Measurements from ENCODE around the gene OPALIN.

The OPALIN gene

DNA sequence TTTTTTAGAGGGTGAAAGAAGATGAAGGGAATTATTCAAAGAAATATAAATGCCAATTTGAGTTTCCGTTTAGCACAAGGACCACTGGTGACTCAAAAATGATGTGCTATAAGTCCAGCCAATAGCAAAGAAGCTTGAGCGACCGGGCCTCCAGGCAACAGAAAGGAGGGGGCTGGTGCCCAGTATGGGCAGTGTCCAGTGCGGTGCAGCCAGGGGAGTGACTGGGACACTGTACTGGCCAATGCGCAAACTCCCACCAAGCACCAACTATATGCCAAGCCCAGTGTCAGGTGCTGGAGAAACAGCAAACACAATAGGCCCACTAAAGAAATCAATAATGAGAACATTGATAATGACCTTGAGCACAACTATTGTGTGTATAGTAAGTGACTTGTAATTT, 10.2 kb upstream of the OPALIN start:
- Histone ChIP-seq H3K4me3 (ENCODE audit: low read length) (no peak overlapping the region), H3K36me3 (ENCODE audit: insufficient read depth, low read length) (no peaks in the 10 kb centered on the region), H3K27me3 (ENCODE audit: insufficient read depth, low read length) (peaks cover 4% of the 10 kb centered on the region), H3K9me3 (ENCODE audit: low read length) (no peaks in the 10 kb centered on the region), H3K4me1 (ENCODE audit: insufficient read depth, low read length) (no peaks in the 10 kb centered on the region), H2AFZ (ENCODE audit: low read depth, low read length) (no peak overlapping the region)

DNA sequence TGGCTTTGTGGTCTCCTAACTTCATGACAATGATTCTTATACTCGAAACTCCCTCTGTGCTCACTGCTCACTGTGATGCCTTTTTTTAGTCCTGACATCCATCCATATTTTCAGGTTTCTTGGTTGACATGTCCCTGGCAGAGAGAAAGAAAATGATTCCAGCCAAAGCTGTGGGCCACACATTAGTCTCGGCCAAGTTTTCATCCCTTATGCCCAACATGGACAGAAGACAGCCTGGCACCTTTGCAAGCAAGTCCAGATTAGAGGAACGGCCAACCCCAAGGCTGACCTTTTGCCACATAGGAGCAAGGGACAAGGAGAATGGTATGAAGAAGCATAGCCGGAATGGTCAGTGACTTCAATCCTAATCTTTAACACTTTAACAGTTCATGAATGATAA, 8.7 kb upstream of the OPALIN start:
- no peak overlapping the region for H2AFZ ChIP-seq (ENCODE audit: low read depth, low read length)
- no peaks in the 10 kb centered on the region for H3K36me3 ChIP-seq (ENCODE audit: insufficient read depth, low read length)
- no peak overlapping the region for H3K4me3 ChIP-seq (ENCODE audit: low read length)

DNA sequence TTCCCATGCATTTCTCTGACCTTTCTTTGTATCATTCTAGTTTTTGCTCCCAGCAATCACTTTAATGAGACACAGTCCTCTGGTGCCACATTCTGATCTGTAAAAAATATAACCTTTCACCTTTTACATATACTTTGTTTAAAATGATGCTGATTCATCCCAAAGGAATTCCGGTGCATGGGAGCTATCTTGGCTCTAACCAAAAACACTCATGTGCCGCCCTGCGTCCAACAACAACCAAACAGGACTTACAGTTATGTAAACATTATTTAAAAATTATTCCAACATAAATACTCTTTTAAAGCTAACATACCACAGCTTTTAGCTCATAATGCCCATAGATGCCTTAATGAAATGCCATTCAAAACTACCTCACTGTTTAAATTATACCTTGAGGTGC, 7.7 kb upstream of the OPALIN start:
- no peaks in the 10 kb centered on the region for H3K9me3 ChIP-seq (ENCODE audit: low read length)
- no peak overlapping the region for H2AFZ ChIP-seq (ENCODE audit: low read depth, low read length)
- no peaks in the 10 kb centered on the region for H3K36me3 ChIP-seq (ENCODE audit: insufficient read depth, low read length)
- H3K4me3 ChIP-seq (ENCODE audit: low read length), result no peak overlapping the region
- H3K27me3 ChIP-seq (ENCODE audit: insufficient read depth, low read length), result peaks cover 3% of the 10 kb centered on the region
- H3K4me1 ChIP-seq (ENCODE audit: insufficient read depth, low read length), result no peaks in the 10 kb centered on the region

More for the DNA sequence above, 8.7 kb upstream of the OPALIN start:
- Histone ChIP-seq H3K27me3 (ENCODE audit: insufficient read depth, low read length) (peaks cover 3% of the 10 kb centered on the region), H3K9me3 (ENCODE audit: low read length) (no peaks in the 10 kb centered on the region), H3K4me1 (ENCODE audit: insufficient read depth, low read length) (no peaks in the 10 kb centered on the region)

DNA sequence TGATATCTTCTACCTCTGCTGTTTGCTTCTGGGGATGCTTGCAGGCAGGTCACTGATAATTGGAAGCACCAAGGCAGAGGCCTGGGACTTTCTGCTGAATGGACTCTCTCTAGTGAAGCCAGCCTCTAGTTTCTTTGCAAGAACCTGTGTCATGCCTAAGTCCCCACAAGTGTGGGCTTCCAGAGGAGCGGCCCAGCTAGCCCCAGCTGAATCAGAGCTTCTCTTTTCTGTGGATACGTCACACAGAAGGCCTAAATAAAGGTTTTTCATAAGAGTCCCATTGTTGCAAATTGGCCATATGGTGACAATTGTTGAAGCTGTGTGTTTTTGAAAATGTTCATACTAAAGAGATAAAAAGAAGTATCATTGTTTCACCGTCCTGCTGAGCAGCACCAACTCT, 6.8 kb upstream of the OPALIN start:
- Histone ChIP-seq H3K4me1 (ENCODE audit: insufficient read depth, low read length) (no peaks in the 10 kb centered on the region), H2AFZ (ENCODE audit: low read depth, low read length) (no peak overlapping the region), H3K27me3 (ENCODE audit: insufficient read depth, low read length) (peaks cover 3% of the 10 kb centered on the region), H3K36me3 (ENCODE audit: insufficient read depth, low read length) (no peaks in the 10 kb centered on the region), H3K9me3 (ENCODE audit: low read length) (no peaks in the 10 kb centered on the region), H3K4me3 (ENCODE audit: low read length) (no peak overlapping the region)

GRCh38 chr10:96360766-96361165, 2.0 kb upstream of the OPALIN start:
- no peak overlapping the region for H2AFZ ChIP-seq (ENCODE audit: low read depth, low read length)
- no peaks in the 10 kb centered on the region for H3K9me3 ChIP-seq (ENCODE audit: low read length)
- peaks cover 2% of the 10 kb centered on the region for H3K27me3 ChIP-seq (ENCODE audit: insufficient read depth, low read length)
- H3K4me1 ChIP-seq (ENCODE audit: insufficient read depth, low read length), result no peaks in the 10 kb centered on the region
- no peak overlapping the region for H3K4me3 ChIP-seq (ENCODE audit: low read length)
- no peaks in the 10 kb centered on the region for H3K36me3 ChIP-seq (ENCODE audit: insufficient read depth, low read length)

GRCh38 chr10:96360331-96360730, 1.5 kb upstream of the OPALIN start:
- Histone ChIP-seq H2AFZ (ENCODE audit: low read depth, low read length) (no peak overlapping the region), H3K36me3 (ENCODE audit: insufficient read depth, low read length) (no peaks in the 10 kb centered on the region), H3K4me3 (ENCODE audit: low read length) (no peak overlapping the region), H3K9me3 (ENCODE audit: low read length) (no peaks in the 10 kb centered on the region), H3K27me3 (ENCODE audit: insufficient read depth, low read length) (peaks cover 2% of the 10 kb centered on the region), H3K4me1 (ENCODE audit: insufficient read depth, low read length) (no peaks in the 10 kb centered on the region)

- Histone ChIP-seq H3K36me3 (ENCODE audit: insufficient read depth, low read length) (no peaks in the 10 kb centered on the region), H3K4me3 (ENCODE audit: low read length) (no peak overlapping the region), H3K9me3 (ENCODE audit: low read length) (no peaks in the 10 kb centered on the region), H2AFZ (ENCODE audit: low read depth, low read length) (no peak overlapping the region), H3K27me3 (ENCODE audit: insufficient read depth, low read length) (peaks cover 2% of the 10 kb centered on the region), H3K4me1 (ENCODE audit: insufficient read depth, low read length) (no peaks in the 10 kb centered on the region)
Observed at GRCh38 chr10:96359616-96360015, 814 bp upstream of the OPALIN start.

- peaks cover 2% of the 10 kb centered on the region for H3K27me3 ChIP-seq (ENCODE audit: insufficient read depth, low read length)
- H3K4me1 ChIP-seq (ENCODE audit: insufficient read depth, low read length), result no peaks in the 10 kb centered on the region
- H2AFZ ChIP-seq (ENCODE audit: low read depth, low read length), result no peak overlapping the region
- H3K36me3 ChIP-seq (ENCODE audit: insufficient read depth, low read length), result no peaks in the 10 kb centered on the region
- no peak overlapping the region for H3K4me3 ChIP-seq (ENCODE audit: low read length)
- H3K9me3 ChIP-seq (ENCODE audit: low read length), result no peaks in the 10 kb centered on the region
Observed at GRCh38 chr10:96357038-96357620, 1.7 kb downstream of the OPALIN start.

DNA sequence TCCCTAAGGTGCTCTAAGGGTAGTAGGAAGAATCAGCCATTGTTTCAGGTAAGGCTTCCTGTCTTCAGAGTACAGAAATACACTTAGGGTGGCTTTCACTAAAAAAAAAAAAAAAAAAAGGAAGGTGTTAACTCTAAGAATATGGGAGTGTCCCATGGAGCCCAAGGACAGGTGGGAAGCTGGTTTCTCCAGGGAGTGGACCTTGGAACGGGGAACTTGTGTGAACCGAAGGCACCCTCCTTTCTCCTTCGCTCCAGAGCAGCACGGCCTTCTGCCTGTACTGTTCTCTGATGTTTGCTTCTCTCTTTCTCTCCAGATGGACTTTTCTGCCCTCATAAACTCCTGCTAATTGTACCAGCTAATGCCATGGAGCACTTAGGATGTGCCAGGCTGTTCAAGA, 6.2 kb downstream of the OPALIN start:
- H3K4me1 ChIP-seq (ENCODE audit: insufficient read depth, low read length), result no peaks in the 10 kb centered on the region
- H3K36me3 ChIP-seq (ENCODE audit: insufficient read depth, low read length), result no peaks in the 10 kb centered on the region
- no peak overlapping the region for H2AFZ ChIP-seq (ENCODE audit: low read depth, low read length)
- peaks cover 2% of the 10 kb centered on the region for H3K27me3 ChIP-seq (ENCODE audit: insufficient read depth, low read length)
- no peaks in the 10 kb centered on the region for H3K9me3 ChIP-seq (ENCODE audit: low read length)
- no peak overlapping the region for H3K4me3 ChIP-seq (ENCODE audit: low read length)

DNA sequence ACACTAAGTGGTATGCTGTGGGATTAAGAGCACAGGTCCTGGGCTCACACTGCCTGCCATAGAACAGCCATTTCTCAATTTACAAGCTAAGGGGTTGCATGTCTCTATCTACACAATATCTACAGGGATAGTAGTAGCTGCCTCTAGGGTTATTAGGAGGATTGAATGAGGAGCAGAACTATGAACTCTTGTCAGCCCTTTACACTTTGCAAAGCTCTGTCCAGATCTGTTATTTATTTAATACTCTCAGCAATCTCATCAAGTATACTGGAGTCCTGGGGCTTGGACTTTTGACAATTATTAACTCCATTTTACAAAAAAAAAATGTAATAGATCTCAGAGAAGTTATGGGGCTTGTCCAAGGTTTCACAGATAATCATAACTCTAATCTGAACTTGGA, 6.8 kb downstream of the OPALIN start:
- no peaks in the 10 kb centered on the region for H3K36me3 ChIP-seq (ENCODE audit: insufficient read depth, low read length)
- H3K4me3 ChIP-seq (ENCODE audit: low read length), result no peak overlapping the region
- no peaks in the 10 kb centered on the region for H3K4me1 ChIP-seq (ENCODE audit: insufficient read depth, low read length)
- peaks cover 2% of the 10 kb centered on the region for H3K27me3 ChIP-seq (ENCODE audit: insufficient read depth, low read length)
- no peaks in the 10 kb centered on the region for H3K9me3 ChIP-seq (ENCODE audit: low read length)
- H2AFZ ChIP-seq (ENCODE audit: low read depth, low read length), result no peak overlapping the region

DNA sequence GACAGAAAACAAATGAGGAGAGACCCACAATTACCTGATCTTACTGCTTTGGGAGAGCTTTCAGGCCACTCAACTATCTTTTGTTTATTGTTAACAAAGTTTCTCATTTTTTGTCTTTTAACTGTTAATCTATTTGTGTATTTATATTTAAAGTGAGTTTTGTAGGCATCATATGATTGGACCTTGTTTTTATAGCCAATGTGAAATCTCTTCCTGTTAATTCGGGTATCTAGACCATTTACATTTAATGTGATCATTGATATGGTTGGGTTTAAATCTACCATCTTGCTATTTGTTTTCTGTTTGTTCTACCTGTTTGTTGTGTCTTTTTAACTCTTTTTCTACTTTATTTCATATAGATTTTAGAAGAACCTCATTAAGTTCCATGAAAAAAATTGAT, 12.5 kb downstream of the OPALIN start:
- peaks cover 3% of the 10 kb centered on the region for H3K9me3 ChIP-seq (ENCODE audit: low read length)
- H3K36me3 ChIP-seq (ENCODE audit: insufficient read depth, low read length), result no peaks in the 10 kb centered on the region
- no peak overlapping the region for H3K4me3 ChIP-seq (ENCODE audit: low read length)
- no peaks in the 10 kb centered on the region for H3K4me1 ChIP-seq (ENCODE audit: insufficient read depth, low read length)
- H2AFZ ChIP-seq (ENCODE audit: low read depth, low read length), result no peak overlapping the region
- no peaks in the 10 kb centered on the region for H3K27me3 ChIP-seq (ENCODE audit: insufficient read depth, low read length)

- H2AFZ ChIP-seq (ENCODE audit: low read depth, low read length), result no peak overlapping the region
- no peaks in the 10 kb centered on the region for H3K36me3 ChIP-seq (ENCODE audit: insufficient read depth, low read length)
- H3K4me3 ChIP-seq (ENCODE audit: low read length), result no peak overlapping the region
- H3K27me3 ChIP-seq (ENCODE audit: insufficient read depth, low read length), result no peaks in the 10 kb centered on the region
- H3K9me3 ChIP-seq (ENCODE audit: low read length), result peaks cover 3% of the 10 kb centered on the region
- no peaks in the 10 kb centered on the region for H3K4me1 ChIP-seq (ENCODE audit: insufficient read depth, low read length)
Observed at GRCh38 chr10:96345222-96345621, 13.6 kb downstream of the OPALIN start.

DNA sequence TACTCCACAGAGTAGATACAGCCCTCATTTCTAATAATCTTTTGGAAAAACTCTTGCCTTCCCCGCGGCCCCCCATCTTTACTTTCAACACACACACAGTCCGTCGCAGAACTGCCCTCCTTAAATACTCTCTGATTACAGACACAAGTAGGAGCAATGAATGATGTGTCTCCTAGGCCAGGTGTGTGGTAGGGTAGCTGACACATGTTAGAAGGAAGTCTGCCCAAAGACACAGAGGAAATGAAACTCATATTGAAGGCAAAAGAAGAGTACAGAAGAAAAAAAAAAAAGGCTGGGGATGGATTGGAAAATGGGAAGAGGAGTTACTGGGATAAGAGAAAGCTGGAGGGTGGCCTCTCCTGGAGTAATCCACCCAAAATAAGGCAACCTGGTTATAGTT, 14.6 kb downstream of the OPALIN start:
- H3K27me3 ChIP-seq (ENCODE audit: insufficient read depth, low read length), result no peaks in the 10 kb centered on the region
- H2AFZ ChIP-seq (ENCODE audit: low read depth, low read length), result no peak overlapping the region
- no peaks in the 10 kb centered on the region for H3K4me1 ChIP-seq (ENCODE audit: insufficient read depth, low read length)
- H3K36me3 ChIP-seq (ENCODE audit: insufficient read depth, low read length), result no peaks in the 10 kb centered on the region
- H3K4me3 ChIP-seq (ENCODE audit: low read length), result no peak overlapping the region
- peaks cover 3% of the 10 kb centered on the region for H3K9me3 ChIP-seq (ENCODE audit: low read length)

GRCh38 chr10:96342402-96342801, 16.4 kb downstream of the OPALIN start:
- H3K36me3 ChIP-seq (ENCODE audit: insufficient read depth, low read length), result no peaks in the 10 kb centered on the region
- no peak overlapping the region for H3K4me3 ChIP-seq (ENCODE audit: low read length)
- peaks cover 4% of the 10 kb centered on the region for H3K27me3 ChIP-seq (ENCODE audit: insufficient read depth, low read length)
- H3K4me1 ChIP-seq (ENCODE audit: insufficient read depth, low read length), result no peaks in the 10 kb centered on the region
- no peak overlapping the region for H2AFZ ChIP-seq (ENCODE audit: low read depth, low read length)
- H3K9me3 ChIP-seq (ENCODE audit: low read length), result peaks cover 3% of the 10 kb centered on the region
